Measurements from ENCODE around the gene KMT2A.
A peak's percentile ranks its signal among the peaks of the same experiment; 100 is the strongest.

Gene KMT2A

DNA sequence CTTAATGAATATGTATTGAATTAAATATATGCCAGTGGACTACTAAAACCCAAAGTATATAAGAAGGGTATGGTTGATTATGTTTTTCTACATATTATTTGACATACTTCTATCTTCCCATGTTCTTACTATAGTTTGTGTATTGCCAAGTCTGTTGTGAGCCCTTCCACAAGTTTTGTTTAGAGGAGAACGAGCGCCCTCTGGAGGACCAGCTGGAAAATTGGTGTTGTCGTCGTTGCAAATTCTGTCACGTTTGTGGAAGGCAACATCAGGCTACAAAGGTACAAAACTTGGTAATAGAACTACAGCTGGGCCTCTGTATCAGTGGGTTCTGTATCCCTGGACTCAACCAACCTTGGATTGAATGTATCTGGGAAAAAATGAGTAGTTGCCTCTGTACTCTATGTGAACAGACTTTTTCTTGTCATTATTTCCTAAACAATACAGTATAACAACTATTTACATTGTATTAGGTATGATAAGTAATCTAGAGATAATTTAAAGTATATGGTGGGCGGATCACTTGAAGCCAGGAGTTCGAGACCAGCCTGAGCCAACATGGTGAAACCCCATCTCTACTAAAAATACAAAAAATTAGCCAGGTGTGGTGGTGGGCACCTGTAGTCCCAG, 52.3 kb downstream of the KMT2A start:
- peak; percentile 86 for DNase-seq

DNA sequence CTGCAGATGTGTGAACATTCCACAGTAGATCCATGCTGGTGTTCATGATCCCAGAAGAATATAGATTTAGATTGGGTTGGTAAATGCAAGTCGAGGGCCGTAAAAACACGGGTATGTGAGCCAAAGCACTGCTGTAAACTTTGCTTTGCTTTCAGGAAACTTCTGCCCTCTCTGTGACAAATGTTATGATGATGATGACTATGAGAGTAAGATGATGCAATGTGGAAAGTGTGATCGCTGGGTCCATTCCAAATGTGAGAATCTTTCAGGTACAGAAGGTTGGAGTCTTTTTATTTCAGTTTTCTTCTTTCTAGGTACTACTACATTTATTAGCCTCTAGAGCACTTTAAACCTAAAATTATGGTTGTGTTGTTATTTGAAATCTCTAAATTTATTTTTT, 54.7 kb downstream of the KMT2A start:
- no peak for DNase-seq

DNA sequence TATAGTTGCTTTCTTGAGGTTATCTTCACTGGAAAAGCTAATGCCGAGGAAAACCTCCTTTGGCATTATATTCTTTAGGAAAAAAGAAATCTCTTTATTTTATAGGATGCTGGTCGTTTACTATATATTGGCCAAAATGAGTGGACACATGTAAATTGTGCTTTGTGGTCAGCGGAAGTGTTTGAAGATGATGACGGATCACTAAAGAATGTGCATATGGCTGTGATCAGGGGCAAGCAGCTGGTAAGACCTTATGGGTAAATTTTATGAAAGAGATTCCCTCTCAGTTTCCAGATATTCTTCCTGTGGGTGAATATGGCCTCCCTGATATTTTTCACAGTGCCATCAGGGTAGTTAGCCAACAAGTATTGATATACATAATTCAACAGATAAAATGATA, 61.5 kb downstream of the KMT2A start:
- no peak for DNase-seq

DNA sequence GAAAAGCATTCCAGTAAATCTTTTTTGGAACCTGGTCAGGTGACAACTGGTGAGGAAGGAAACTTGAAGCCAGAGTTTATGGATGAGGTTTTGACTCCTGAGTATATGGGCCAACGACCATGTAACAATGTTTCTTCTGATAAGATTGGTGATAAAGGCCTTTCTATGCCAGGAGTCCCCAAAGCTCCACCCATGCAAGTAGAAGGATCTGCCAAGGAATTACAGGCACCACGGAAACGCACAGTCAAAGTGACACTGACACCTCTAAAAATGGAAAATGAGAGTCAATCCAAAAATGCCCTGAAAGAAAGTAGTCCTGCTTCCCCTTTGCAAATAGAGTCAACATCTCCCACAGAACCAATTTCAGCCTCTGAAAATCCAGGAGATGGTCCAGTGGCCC, 66.9 kb downstream of the KMT2A start:
- DNase-seq = no peak

DNA sequence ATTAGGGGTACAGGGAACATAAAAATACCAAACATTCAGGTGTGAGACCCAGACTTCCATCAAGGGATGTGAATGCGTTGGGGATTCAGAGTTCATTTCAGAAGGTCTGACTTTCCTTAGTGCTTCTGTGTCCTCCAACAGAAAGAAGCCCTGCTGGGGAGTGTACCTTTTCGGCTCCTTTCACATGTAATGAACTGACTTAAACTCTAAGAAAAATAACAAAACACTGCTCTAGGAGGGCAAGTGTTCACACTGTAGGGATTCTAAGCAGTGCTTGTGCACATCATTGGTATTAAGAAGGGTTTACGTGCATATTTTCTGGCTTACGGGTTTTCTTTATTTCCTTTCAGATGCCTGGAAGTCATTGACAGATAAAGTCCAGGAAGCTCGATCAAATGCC, 75.3 kb downstream of the KMT2A start:
- DNase-seq = no peak

DNA sequence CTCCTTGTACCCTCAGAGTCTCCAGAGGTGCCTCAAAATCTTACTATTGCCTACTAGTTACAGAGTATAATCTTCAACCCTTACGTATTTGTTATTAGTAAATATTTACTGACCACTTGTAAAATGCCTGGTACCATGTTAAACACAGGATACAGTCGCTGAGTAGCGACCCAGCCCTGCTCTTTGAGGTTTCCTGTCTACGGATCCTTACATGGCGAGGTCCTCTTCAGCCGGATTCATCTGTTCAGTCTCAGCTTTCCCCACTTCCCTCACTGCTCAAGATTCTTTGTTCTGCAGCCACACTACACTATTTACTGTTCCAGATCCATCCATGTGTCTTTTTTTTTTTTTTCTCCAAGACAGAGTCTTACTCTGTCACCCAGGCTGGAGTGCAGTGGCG, 77.8 kb downstream of the KMT2A start:
- peak; percentile 23 for DNase-seq

DNA sequence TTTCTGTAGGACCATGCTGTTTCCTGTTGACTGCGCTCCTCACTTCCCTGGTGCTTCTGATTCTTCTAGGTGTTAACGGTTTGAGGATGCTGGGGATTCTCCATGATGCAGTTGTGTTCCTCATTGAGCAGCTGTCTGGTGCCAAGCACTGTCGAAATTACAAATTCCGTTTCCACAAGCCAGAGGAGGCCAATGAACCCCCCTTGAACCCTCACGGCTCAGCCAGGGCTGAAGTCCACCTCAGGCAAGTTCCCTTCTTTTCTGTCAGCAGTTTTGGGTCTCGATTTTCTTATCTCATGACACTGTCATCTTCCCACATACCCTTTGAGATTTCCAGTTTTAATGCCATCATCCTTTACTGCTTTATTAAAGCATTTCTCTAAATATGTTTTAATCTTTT, 83.3 kb downstream of the KMT2A start:
- no peak for DNase-seq

DNA sequence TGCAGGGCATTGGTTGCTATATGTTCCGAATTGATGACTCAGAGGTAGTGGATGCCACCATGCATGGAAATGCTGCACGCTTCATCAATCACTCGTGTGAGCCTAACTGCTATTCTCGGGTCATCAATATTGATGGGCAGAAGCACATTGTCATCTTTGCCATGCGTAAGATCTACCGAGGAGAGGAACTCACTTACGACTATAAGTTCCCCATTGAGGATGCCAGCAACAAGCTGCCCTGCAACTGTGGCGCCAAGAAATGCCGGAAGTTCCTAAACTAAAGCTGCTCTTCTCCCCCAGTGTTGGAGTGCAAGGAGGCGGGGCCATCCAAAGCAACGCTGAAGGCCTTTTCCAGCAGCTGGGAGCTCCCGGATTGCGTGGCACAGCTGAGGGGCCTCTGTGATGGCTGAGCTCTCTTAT, 85.6 kb downstream of the KMT2A start:
- DNase-seq = no peak

DNA sequence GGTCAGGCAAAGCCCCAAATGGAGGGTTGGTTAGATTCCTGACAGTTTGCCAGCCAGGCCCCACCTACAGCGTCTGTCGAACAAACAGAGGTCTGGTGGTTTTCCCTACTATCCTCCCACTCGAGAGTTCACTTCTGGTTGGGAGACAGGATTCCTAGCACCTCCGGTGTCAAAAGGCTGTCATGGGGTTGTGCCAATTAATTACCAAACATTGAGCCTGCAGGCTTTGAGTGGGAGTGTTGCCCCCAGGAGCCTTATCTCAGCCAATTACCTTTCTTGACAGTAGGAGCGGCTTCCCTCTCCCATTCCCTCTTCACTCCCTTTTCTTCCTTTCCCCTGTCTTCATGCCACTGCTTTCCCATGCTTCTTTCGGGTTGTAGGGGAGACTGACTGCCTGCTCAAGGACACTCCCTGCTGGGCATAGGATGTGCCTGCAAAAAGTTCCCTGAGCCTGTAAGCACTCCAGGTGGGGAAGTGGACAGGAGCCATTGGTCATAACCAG, 86.3 kb downstream of the KMT2A start:
- no peak for DNase-seq

DNA sequence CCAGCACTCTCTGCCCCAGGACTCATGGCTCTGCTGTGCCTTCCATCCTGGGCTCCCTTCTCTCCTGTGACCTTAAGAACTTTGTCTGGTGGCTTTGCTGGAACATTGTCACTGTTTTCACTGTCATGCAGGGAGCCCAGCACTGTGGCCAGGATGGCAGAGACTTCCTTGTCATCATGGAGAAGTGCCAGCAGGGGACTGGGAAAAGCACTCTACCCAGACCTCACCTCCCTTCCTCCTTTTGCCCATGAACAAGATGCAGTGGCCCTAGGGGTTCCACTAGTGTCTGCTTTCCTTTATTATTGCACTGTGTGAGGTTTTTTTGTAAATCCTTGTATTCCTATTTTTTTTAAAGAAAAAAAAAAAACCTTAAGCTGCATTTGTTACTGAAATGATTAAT, 88.1 kb downstream of the KMT2A start:
- DNase-seq = no peak

DNA sequence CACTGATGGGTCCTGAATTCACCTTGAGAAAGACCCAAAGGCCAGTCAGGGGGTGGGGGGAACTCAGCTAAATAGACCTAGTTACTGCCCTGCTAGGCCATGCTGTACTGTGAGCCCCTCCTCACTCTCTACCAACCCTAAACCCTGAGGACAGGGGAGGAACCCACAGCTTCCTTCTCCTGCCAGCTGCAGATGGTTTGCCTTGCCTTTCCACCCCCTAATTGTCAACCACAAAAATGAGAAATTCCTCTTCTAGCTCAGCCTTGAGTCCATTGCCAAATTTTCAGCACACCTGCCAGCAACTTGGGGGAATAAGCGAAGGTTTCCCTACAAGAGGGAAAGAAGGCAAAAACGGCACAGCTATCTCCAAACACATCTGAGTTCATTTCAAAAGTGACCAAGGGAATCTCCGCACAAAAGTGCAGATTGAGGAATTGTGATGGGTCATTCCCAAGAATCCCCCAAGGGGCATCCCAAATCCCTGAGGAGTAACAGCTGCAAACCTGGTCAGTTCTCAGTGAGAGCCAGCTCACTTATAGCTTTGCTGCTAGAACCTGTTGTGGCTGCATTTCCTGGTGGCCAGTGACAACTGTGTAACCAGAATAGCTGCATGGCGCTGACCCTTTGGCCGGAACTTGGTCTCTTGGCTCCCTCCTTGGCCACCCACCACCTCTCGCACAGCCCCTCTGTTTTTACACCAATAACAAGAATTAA, 88.6 kb downstream of the KMT2A start:
- DNase-seq = no peak

DNA sequence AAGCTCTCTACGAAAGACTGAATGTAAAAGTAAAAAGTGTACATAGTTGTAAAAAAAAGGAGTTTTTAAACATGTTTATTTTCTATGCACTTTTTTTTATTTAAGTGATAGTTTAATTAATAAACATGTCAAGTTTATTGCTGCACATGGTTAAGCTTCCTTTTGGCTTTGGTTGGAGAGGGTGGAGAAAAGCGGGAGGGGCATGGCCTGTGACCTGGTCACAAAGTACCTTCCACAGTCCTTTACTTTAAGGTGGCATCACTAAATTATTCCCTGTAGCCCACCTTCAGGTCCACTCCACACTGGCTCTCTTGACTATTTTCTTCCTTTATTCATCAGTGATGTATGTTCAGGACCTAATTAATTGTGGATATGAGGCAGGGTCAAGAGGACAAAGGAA, 90.4 kb downstream of the KMT2A start:
- DNase-seq = no peak

DNA sequence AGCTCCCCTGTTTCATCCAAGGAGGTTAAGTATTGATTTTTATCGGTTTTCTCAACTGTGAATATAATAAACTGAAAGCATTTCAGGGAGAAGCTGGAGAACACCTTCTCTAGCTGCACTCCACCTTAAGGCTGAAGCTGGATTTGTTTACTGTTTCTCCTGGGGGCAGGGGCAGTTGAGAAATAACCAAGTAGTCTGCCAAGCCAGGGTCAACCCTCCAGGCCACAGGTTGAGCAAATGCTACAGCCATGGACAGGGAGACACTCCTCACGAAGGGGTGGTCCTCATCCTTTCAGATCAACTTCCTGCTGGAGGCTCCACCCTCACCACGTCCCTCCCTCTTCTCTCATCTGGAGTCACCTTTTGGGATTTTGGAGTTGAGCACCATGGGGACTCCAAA, 90.8 kb downstream of the KMT2A start, which contains the start of gene TTC36:
Gene TTC36, plus strand, starts transcription at position 366 of the 400 bp plus-strand sequence. Its CDS starts 21 bp downstream, at position 387.
- no peak for DNase-seq

DNA sequence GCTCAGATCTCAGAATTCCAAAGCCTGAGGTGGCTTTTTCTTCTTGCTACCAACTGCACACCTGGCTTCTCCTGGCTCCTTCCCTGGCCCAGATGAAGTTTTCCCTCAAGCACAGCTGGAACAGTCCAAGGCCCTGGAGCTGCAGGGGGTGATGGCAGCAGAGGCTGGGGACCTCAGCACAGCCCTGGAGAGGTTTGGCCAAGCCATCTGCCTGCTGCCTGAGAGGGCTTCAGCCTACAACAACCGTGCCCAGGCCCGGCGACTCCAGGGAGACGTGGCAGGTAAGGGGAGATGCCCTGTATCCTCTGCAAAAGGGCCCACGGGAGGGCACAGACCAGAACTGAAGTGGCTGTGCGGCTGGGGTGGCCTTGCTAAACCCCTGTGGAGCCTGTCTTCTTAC, 92.2 kb downstream of the KMT2A start:
- DNase-seq = no peak

DNA sequence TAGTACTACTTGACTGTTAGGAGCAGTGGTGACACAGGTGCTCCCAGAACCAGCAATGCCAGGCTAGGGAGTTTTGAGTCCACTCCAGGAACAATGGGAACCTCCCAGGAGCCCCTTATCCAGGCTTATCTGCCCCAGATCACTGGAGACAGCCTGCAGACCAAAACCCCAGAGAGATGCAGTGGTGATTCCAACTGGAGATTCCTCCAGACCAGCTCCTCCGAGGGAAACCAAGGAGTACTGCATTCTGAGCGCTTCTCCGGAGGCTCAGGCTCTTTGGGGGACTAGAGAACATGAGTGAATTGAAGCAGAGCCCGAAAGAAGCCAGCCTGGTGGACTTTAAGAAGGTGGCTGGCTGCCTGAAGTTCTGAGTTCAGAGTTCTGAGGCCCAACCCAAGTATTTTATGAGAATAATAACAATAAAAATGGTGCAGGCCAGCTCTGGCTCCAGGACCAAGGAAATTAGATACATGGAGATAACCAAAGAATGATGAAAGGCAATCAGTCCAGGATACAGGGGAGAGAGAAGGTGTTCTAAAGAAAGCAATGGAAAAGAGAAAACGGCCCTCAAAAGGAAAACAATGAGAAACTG, 93.4 kb downstream of the KMT2A start:
- DNase-seq = no peak

DNA sequence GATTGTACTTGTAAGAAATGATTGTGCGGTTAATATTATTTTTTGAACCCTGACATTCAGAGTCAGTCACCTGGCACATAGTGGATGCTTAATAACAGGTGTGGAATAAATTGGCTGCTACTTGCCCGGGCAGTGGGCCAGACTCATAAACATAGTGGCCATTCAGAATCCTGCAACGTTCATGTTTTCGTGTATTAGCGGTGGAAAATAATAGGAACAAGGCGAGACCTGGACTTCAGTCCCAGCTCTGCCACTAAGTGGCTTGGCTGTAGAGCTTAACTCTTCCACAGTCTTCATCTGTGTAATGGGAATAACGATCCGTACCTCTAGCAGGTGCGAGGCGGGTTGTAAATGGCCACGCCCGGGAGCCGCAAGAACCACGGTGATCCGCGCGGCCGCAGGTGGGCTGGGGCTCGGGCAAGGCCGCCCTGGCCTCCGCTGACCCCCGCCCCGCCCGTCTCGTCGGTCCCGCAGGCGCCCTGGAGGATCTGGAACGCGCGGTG, 93.9 kb downstream of the KMT2A start:
- no peak for DNase-seq

DNA sequence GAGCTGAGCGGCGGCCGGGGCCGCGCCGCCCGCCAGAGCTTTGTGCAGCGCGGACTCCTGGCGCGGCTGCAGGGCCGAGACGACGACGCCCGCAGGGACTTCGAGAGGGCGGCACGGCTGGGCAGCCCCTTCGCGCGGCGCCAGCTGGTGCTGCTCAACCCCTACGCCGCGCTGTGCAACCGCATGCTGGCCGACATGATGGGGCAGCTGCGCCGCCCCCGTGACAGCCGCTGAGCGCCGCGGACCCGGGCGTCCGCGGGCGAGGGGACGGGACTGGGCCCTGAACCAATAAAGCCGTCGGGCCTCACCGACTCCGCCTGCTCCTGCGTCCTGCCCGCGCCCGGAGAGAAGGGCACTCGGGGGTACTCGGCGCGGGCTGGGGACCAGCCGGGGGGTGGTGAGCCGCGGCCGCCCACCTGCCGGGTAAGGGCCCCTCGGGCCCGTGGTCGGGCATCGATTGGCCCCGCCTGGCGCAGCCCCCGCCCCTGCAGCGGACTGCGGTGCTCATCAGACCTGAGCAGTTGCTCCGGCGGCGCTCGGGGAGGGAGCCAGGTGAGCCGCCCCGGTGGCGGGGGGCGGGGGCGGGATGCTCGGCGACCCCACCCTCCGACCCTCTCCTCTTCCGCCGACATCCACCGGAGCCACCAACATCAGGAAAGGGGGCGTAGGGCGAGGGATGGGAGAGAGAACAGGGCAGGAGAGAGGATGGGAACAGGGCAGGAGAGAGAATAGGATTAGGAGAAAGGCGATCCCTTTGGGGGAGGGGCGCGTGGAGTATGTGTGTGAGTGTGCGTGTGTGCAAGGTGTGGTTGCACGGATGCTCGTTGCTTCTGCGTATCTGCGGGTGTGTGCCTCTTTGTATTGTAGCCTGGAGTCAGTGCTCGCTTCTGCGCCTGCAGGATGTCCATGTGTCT, 94.6 kb downstream of the KMT2A start, which contains the start of gene TMEM25:
Gene TMEM25, plus strand, starts transcription at position 510 of the 914 bp plus-strand sequence. CDS start 610 bp downstream, outside the sequence.
- DNase-seq = peak; percentile 80

DNA sequence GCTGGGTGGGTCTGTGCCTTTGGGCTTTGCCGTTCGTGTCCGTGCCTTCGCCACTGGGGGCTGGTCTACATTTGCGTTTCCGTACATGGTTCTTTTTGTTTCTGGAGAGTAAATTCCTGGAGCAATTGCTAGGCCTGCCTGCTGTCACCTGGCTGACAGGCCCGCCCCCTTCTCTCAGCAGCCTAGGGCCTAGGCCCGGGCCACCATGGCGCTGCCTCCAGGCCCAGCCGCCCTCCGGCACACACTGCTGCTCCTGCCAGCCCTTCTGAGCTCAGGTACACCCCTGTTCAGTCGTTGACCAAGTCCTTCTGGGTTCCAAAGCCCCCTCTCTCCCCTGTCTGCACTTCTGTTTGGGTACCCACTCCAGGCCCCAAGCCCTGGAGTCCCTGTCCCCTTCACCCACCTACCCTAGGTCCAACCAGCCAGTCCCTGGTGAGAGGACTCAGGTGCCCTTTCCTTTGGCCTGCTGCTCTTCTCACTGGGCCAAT, 95.3 kb downstream of the KMT2A start:
- no peak for DNase-seq

DNA sequence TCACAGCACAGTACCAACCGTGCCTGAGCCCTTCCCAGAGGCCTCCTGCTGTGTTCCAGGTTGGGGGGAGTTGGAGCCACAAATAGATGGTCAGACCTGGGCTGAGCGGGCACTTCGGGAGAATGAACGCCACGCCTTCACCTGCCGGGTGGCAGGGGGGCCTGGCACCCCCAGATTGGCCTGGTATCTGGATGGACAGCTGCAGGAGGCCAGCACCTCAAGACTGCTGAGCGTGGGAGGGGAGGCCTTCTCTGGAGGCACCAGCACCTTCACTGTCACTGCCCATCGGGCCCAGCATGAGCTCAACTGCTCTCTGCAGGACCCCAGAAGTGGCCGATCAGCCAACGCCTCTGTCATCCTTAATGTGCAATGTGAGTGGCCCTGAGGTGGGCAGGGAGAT, 95.8 kb downstream of the KMT2A start:
- DNase-seq = no peak

DNA sequence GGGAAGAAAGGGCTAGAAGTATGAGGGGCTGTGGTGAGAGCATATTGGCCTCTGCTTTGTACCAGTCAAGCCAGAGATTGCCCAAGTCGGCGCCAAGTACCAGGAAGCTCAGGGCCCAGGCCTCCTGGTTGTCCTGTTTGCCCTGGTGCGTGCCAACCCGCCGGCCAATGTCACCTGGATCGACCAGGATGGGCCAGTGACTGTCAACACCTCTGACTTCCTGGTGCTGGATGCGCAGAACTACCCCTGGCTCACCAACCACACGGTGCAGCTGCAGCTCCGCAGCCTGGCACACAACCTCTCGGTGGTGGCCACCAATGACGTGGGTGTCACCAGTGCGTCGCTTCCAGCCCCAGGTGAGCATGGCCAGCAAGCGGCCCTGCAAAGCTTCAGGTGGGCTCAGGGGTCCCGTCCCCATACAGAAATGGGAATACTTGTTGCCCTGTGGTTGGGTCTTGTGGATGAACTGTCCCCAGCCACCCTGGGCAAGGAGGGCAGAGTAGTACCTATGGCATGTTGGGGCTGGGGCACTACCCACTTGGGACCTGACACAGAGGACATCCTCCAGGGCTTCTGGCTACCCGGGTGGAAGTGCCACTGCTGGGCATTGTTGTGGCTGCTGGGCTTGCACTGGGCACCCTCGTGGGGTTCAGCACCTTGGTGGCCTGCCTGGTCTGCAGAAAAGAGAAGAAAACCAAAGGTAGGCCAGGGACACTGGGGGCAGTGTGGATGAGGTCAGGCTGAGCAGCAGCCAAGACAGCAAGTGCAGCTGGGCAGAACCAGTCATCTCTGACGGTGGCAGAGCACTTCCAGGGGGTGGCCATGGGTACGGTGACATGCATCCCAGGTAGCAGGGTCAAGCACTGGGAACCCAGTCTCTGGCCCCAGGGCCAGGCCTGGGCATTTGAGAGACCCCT, 96.8 kb downstream of the KMT2A start:
- no peak for DNase-seq

Data from CD4-positive, alpha-beta T cell treated with Interleukin-6 for 4 hours (primary cell).